Stimulated activated CD8-positive, alpha-beta memory T cell treated with anti-CD3 and anti-CD28 coated beads, Interleukin-15, amount 100 ng/mL, for 24 hours (primary cell): ENCODE data around the gene HLA-DOA.

Experiments used
- DNase-seq: peaks from one replicate; pipeline ENCODE4 v3.0.0-alpha.2; 2020; ENCODE audit warnings: low read depth

Gene HLA-DOA

GRCh38 chr6:32977953-32978324 is 31.5 kb downstream of the HLA-DOA start:
- DNase-seq: no peak

DNA sequence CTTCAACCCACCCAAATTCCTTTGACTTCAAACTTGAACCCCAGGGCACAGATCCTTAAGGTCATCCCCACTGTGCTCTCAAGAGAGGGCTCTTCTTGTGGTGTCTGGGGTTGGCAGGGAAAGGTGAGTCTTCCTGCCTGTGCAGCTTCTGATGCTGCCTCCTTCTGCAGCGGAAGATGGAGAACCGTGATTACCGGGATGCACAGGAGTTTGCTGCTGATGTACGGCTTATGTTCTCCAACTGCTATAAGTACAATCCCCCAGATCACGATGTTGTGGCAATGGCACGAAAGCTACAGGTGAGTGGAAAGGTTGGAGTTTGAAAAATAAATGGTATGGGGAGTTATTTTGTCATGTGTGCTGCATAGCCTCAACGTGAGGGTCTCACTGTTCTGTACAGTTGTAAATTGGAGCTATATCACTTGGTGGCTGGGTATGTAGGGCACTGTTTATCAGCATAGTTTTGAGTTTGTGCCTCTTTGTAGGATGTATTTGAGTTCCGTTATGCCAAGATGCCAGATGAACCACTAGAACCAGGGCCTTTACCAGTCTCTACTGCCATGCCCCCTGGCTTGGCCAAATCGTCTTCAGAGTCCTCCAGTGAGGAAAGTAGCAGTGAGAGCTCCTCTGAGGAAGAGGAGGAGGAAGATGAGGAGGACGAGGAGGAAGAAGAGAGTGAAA is 32.0 kb downstream of the HLA-DOA start:
- no peak for DNase-seq

DNA sequence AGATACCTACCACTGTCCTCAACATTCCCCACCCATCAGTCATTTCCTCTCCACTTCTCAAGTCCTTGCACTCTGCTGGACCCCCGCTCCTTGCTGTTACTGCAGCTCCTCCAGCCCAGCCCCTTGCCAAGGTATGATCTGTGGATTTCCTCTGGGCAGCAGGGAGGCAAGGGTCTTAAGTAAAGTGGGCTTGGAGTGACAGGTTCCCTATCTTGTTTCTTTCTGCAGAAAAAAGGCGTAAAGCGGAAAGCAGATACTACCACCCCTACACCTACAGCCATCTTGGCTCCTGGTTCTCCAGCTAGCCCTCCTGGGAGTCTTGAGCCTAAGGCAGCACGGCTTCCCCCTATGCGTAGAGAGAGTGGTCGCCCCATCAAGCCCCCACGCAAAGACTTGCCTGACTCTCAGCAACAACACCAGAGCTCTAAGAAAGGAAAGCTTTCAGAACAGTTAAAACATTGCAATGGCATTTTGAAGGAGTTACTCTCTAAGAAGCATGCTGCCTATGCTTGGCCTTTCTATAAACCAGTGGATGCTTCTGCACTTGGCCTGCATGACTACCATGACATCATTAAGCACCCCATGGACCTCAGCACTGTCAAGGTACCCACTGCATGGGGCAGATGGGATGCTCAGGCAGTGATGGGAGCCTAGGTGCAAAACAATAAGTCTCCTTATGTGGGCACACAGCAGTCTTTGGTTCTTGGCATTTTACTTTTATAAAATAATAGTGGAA is 32.9 kb downstream of the HLA-DOA start:
- no peak for DNase-seq

- no peak for DNase-seq
Observed at GRCh38 chr6:32975886-32976285, 33.5 kb downstream of the HLA-DOA start.

- no peak for DNase-seq
Observed at GRCh38 chr6:32974541-32975308, 34.7 kb downstream of the HLA-DOA start.

- DNase-seq: no peak
Observed at GRCh38 chr6:32974016-32974333, 35.4 kb downstream of the HLA-DOA start.

GRCh38 chr6:32973144-32974015 is 36.0 kb downstream of the HLA-DOA start:
- DNase-seq: no peak

- DNase-seq: peak; percentile 33
Observed at GRCh38 chr6:32972353-32973143, 36.8 kb downstream of the HLA-DOA start.

- DNase-seq: peak; percentile 99
Observed at GRCh38 chr6:32971581-32972352, 37.6 kb downstream of the HLA-DOA start.

DNA sequence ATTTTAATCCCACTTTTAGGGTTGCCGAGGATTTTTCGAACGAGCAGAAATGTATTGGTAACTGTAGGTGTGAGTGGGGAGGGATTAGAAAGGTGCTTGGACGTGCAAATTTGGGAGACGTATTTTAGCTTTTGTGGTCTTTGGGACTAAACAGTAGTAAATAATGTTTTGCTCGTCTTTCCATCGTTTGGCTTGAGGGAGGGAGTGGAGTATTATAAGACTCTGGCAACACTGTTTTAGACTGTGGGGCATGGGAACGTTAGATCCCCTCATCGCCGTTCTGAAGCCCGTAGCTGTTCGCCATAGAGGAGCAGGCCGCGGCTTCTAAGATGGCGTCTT is 38.2 kb downstream of the HLA-DOA start:
- no peak for DNase-seq

DNA sequence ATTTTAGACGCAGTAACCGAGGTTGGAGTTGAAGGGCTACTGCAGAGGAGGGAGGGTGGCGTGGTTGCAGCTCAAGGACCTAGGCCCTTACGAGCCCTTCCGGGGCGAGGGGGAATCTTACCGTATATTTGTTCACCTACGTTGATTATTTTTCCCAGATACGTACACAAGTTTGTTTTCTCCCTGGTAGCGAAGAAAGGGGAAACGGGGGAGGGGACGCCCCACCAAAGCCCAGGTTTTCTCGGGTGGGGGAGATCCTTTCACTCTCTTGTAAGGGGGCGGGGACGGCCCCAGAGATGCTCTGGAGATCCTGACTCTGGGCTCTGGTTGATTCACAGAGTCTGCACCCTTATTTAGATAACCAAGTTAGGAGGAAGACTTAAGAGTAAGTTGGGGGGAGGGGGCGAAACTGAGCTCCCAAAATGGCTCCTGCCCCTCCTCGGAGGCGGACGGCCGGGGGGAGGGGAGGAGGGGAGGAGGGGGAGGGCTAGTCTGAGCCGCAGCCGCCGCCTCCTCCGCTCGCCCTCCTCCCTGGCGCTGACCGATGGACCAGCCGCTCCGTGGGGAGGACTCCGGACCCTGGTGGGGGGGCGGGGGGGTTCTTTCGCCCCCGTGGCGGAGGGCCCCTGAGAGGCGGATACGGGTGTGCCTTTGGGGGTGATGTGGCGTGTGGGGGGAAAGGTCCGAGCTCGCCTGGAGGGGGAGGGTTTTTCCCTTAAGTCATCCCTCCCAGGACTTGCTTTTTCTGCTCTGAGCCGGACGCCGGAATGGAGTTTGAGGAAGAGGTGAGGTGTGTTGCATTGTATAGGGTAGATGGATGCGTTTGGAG is 38.8 kb downstream of the HLA-DOA start:
- peak; percentile 44 for DNase-seq

DNA sequence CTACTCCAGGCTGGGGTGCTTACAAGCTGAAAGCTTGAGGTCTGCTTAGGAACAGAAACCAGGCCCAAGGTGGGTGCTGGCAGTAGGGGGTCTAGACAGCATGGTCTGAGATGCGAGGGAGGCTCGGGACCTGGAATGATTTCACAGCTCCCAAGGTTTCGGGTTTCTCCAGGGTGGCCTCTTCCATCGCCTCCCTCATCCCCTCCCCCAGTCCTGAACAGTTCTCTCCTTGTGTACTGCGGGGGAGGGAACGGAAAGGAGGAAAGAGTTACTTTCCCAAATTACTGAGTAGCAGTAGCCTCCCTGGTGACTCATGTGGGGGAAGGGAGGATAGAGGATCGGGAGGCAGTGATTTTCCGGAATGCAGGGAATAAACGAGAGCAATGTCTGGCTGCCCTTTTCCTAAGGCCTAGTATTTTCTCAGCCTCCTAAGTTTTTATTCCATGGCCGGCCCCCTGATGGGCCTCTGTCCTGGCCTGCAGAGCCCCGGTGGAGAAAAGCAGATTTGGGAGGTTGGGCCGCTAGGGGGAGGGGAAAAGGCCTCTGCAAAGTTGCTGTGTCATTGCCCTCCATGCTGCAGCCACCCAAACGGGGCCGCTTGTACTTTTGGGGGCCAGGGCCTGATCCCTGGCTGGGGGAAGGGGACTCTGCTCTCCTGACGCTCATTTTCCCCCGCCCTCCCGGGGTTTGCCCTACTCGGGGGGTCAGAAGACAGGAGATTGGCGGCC is 39.5 kb downstream of the HLA-DOA start:
- DNase-seq: peak; percentile 51

- DNase-seq: peak; percentile 65
Observed at GRCh38 chr6:32968867-32969684, 40.3 kb downstream of the HLA-DOA start.

- DNase-seq: peak; percentile 88
Observed at GRCh38 chr6:32968093-32968866, 41.1 kb downstream of the HLA-DOA start, which contains the start of gene BRD2. Gene BRD2, plus strand, starts transcription at chr6:32968594. Its CDS starts 4,305 bp downstream, at chr6:32972899.

DNA sequence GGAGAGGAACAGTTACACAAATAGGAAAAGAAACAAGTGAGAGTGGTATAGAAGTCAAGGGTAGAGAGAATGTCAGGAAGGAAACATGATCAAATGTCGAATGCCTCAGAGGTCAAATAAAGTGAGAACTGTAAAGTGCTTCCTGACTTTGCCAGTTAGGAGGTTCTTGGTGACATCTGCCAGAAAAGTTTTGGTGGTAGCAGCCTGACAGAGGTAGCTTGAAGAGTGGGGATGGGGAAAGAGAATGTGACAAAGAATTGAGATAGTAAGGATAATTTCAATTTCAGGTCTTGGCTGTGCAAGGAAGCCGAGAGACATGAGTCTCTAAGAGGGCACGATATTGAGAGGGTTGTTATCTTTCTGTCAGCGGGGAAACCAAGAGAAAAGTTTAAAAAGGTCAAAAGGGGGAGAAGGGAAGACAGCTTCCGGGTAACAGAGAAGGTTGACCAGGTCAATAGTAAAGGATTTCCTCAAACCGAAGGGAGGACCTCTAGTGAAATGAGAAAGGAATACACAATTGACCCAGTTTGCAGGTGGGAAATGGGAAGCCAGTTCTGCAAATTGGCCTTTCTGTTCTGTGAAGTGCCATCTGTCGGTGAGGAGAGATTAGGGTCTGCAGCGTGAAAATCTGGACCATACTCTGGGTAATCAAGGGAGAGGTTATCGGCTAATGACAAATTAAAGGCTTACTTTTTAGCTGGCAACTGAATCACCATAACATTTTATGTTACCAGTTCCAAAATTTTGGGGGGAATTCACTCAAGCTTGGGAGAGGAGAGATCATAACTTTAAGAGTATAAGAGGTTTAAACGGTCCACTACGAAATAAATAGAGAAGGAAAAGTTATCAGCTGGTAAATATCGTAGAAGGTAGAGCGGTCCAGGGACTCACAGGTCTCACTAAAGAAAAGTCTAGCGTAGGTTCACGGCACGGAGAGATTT is 42.0 kb downstream of the HLA-DOA start:
- DNase-seq: no peak

- DNase-seq: no peak
Observed at GRCh38 chr6:32964776-32965175, 44.6 kb downstream of the HLA-DOA start.
